Measurements from ENCODE around the gene TSACC.

TSACC gene

GRCh38 chr1:156376958-156377919 lies 38.9 kb downstream of the TSACC start:
- FAIRE-seq, result no peak

- no peak for FAIRE-seq
Measured at GRCh38 chr1:156378557-156378956, 40.2 kb downstream of the TSACC start.

GRCh38 chr1:156379420-156380165 lies 41.3 kb downstream of the TSACC start:
- no peak for FAIRE-seq

- FAIRE-seq, result no peak
Measured at GRCh38 chr1:156382561-156382960, 44.2 kb downstream of the TSACC start.

GRCh38 chr1:156383023-156383422 lies 44.7 kb downstream of the TSACC start:
- FAIRE-seq, result no peak

- no peak for FAIRE-seq
Measured at GRCh38 chr1:156384007-156384406, 45.7 kb downstream of the TSACC start.

- no peak for FAIRE-seq
Measured at GRCh38 chr1:156384658-156385057, 46.3 kb downstream of the TSACC start.

GRCh38 chr1:156385534-156386031 lies 47.3 kb downstream of the TSACC start:
- FAIRE-seq, result no peak

GRCh38 chr1:156386134-156386901 lies 48.0 kb downstream of the TSACC start:
- FAIRE-seq, result no peak

- no peak for FAIRE-seq
Measured at GRCh38 chr1:156386949-156387869, 48.9 kb downstream of the TSACC start.

- no peak for FAIRE-seq
Measured at GRCh38 chr1:156387870-156388173, 49.5 kb downstream of the TSACC start.

GRCh38 chr1:156388174-156389137 lies 50.1 kb downstream of the TSACC start:
- no peak for FAIRE-seq

GRCh38 chr1:156389311-156389710 lies 51.0 kb downstream of the TSACC start:
- no peak for FAIRE-seq

- no peak for FAIRE-seq
Measured at GRCh38 chr1:156390469-156391365, 52.4 kb downstream of the TSACC start.

GRCh38 chr1:156391366-156391677 lies 53.0 kb downstream of the TSACC start:
- FAIRE-seq, result no peak

- no peak for FAIRE-seq
Measured at GRCh38 chr1:156391701-156392100, 53.4 kb downstream of the TSACC start.

GRCh38 chr1:156392452-156392853 lies 54.1 kb downstream of the TSACC start:
- no peak for FAIRE-seq

- no peak for FAIRE-seq
Measured at GRCh38 chr1:156393095-156393494, 54.8 kb downstream of the TSACC start.

GRCh38 chr1:156394082-156394481 lies 55.8 kb downstream of the TSACC start:
- FAIRE-seq, result no peak
